ENCODE data around the gene KCNB1.
A peak's percentile ranks its signal among the peaks of the same experiment; 100 is the strongest.

KCNB1 gene

DNA sequence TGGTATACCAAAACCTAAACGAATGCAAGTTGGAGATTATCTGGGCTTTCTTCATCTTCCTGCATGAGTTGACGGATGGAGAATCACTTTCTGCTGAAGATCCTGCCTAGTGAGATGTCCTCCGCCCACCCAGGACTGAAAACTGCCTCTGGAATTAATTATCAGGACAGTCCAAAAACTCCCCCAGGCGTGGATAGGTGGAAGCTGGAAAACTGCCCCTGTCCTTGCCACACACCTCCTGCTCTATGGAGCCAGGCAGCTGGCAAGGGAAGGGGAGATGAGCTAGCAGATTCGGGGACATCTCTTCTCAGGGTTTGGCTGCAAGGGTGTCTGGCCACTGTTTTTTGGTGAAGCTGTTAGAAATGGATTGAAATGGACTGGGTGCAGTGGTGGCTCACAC, 115.4 kb downstream of the KCNB1 start:
- Histone ChIP-seq H3K27me3 (replicated peaks; ENCODE audit: control insufficient read depth, insufficient read depth, low read length) (peaks cover 36% of the 10 kb centered on the region), H3K4me1 (ENCODE audit: control insufficient read depth, insufficient read depth, low read length) (peaks cover 5% of the 10 kb centered on the region), H3K4me3 (ENCODE audit: low read length) (no peak overlapping the region), H3K9me3 (ENCODE audit: control insufficient read depth, low read length) (no peaks in the 10 kb centered on the region), H3K36me3 (ENCODE audit: control insufficient read depth, insufficient read depth, low read length, severe bottlenecking) (peaks cover under 1% of the 10 kb centered on the region), H3K9ac (ENCODE audit: low read length) (no peak overlapping the region)
- DNase-seq (ENCODE audit: low read depth): no peak

DNA sequence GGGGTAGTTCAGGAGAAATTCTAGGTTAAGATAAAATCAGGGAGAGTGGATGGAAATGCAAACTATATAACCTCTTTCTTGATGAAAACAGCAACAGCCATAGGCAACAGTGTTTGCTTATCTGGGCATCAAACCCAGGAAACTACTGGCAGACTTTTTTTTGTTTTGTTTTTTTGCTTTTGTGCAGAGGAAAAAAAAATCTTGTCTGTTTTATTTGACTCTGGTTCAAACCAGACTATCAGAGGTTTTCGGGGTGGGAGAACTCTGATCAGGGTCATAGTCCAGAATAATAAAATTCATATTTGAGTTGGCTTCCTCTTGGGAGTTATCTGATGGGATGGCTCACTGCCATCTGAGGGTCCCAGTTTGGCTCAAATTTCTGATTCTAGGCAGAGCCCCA, 115.8 kb downstream of the KCNB1 start:
- no peak for DNase-seq (ENCODE audit: low read depth)
- Histone ChIP-seq H3K9ac (ENCODE audit: low read length) (no peak overlapping the region), H3K4me3 (ENCODE audit: low read length) (no peak overlapping the region)

DNA sequence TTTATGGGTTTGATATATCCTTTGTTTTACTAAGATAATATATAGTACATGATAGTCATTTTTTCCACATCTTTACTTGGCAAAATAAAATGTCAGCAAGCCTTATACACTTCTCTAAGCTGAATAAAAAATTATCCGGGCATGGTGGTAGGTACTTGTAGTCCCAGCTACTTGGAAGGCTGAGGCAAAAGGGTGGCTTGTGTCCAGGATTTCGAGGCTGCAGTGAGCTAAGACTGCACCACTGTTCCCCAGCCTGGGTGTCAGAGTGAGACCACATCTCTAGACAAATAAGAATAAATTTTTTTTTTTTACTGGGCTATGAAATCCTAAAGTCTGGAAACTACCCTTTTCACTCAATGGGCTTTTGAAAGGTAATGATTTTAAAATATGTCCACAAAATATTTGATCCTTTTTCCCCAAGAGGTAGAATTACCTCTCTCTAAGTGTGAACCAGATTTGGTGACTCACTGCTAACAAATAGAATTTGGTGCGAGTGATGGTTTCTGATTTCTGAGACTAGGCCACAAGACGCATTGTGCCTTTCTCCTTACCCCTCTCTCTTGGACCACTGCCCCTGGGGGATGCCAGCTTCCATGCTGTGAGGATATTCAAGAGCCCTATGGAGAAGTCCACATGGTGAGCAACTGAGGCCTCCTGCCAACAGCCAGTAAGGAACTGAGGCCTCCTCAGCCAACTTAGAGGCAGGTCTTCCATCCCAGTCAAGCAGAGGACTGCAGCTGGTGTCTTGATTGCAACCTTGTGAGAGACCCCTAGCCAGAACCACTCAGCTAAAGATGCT, 120.4 kb downstream of the KCNB1 start:
- no peak overlapping the region for H3K9ac ChIP-seq (ENCODE audit: low read length)
- DNase-seq (ENCODE audit: low read depth): no peak

More for the DNA sequence above, 115.8 kb downstream of the KCNB1 start:
- Histone ChIP-seq H3K4me1 (ENCODE audit: control insufficient read depth, insufficient read depth, low read length) (peaks cover 5% of the 10 kb centered on the region), H3K36me3 (ENCODE audit: control insufficient read depth, insufficient read depth, low read length, severe bottlenecking) (no peaks in the 10 kb centered on the region), H3K27me3 (replicated peaks; ENCODE audit: control insufficient read depth, insufficient read depth, low read length) (peaks cover 35% of the 10 kb centered on the region), H3K9me3 (ENCODE audit: control insufficient read depth, low read length) (no peaks in the 10 kb centered on the region)

DNA sequence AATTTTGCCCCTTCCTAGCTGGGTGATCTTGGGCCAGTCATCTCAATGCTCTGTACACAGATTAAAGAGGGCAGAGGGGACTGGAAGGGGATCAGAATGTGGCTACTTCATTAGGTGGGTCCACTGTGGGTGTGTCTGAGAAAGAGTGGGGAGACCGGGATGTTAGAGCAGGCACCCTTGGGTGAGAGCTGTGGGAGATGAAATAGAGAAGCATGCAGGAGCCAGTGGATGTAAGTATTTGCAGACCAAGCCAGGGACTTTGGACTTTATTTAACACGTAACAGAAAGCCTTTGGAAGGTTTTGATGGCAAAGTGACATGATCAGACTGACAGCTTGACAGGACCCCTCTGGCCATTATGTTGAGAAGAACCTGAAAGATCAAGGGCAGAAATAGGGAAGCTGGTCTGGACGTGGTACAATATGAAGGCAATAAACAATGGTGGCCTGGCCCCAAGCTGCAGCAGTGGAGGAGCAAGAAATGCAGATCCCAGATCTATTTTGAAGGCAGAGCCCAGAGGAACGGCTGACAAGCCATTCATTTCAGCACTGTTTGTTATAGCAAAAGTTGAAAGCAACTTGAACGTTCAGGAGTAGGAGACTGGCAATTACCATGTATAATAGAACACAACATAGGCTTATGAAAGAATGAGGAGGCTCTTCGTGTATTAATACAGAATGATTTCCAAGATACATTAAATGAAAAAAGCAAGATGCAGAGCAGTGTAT, 122.1 kb downstream of the KCNB1 start:
- Histone ChIP-seq H3K4me3 (ENCODE audit: low read length) (no peak overlapping the region), H3K27me3 (replicated peaks; ENCODE audit: control insufficient read depth, insufficient read depth, low read length) (peaks cover 6% of the 10 kb centered on the region), H3K36me3 (ENCODE audit: control insufficient read depth, insufficient read depth, low read length, severe bottlenecking) (no peaks in the 10 kb centered on the region), H3K9ac (ENCODE audit: low read length) (no peak overlapping the region), H3K4me1 (ENCODE audit: control insufficient read depth, insufficient read depth, low read length) (no peaks in the 10 kb centered on the region), H3K9me3 (ENCODE audit: control insufficient read depth, low read length) (no peaks in the 10 kb centered on the region)
- no peak for DNase-seq (ENCODE audit: low read depth)

More for the DNA sequence above, 120.4 kb downstream of the KCNB1 start:
- H3K36me3 ChIP-seq (ENCODE audit: control insufficient read depth, insufficient read depth, low read length, severe bottlenecking): no peaks in the 10 kb centered on the region
- peaks cover 9% of the 10 kb centered on the region for H3K27me3 ChIP-seq (replicated peaks; ENCODE audit: control insufficient read depth, insufficient read depth, low read length)
- no peaks in the 10 kb centered on the region for H3K4me1 ChIP-seq (ENCODE audit: control insufficient read depth, insufficient read depth, low read length)
- H3K4me3 ChIP-seq (ENCODE audit: low read length): no peak overlapping the region
- no peaks in the 10 kb centered on the region for H3K9me3 ChIP-seq (ENCODE audit: control insufficient read depth, low read length)

DNA sequence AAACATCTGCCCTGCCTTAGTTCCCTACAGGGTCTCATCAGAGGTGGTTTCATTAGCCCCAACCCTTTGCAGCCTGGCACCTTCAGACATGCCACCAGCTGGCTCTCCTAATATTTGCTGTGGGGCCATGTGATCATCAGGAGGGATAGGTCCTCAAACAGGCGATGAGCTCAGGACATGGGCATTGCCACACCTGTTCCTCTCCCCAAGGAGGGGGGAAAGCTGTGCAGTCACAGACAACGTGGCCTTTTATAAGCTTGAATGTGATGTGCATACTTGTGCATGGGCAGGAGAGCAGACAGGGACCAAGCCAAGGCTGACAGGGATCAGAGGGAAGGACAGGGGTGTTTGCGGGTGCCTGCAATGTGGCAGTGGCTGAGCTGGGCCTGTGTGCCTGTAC, 125.8 kb downstream of the KCNB1 start:
- Histone ChIP-seq H3K9ac (ENCODE audit: low read length) (no peak overlapping the region), H3K27me3 (replicated peaks; ENCODE audit: control insufficient read depth, insufficient read depth, low read length) (peaks cover 4% of the 10 kb centered on the region), H3K9me3 (ENCODE audit: control insufficient read depth, low read length) (no peaks in the 10 kb centered on the region), H3K4me1 (ENCODE audit: control insufficient read depth, insufficient read depth, low read length) (no peaks in the 10 kb centered on the region), H3K4me3 (ENCODE audit: low read length) (no peak overlapping the region), H3K36me3 (ENCODE audit: control insufficient read depth, insufficient read depth, low read length, severe bottlenecking) (no peaks in the 10 kb centered on the region)
- no peak for DNase-seq (ENCODE audit: low read depth)

DNA sequence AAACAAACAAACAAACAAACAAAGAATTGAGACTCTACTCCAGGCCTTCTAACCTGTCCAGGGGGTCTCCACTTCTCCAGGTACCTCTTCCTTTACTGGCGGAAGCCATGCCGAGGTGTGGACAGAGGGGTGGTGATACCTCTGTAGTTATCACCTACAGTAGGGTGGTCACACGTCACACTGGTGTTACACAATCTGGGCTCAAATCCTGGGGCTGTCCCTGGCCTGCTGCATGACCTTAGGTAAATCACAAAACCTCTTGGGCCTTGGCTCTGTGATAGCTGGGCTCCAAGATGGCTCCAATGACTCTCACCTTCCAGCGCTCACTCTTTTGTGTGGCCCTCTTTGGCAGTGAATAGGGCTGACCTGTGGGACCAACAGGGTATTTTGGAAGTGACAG, 127.8 kb downstream of the KCNB1 start:
- no peak overlapping the region for H3K9ac ChIP-seq (ENCODE audit: low read length)
- H3K4me1 ChIP-seq (ENCODE audit: control insufficient read depth, insufficient read depth, low read length): peaks cover 4% of the 10 kb centered on the region
- no peaks in the 10 kb centered on the region for H3K36me3 ChIP-seq (ENCODE audit: control insufficient read depth, insufficient read depth, low read length, severe bottlenecking)
- H3K9me3 ChIP-seq (ENCODE audit: control insufficient read depth, low read length): no peaks in the 10 kb centered on the region
- no peak overlapping the region for H3K4me3 ChIP-seq (ENCODE audit: low read length)
- DNase-seq (ENCODE audit: low read depth): no peak
- H3K27me3 ChIP-seq (replicated peaks; ENCODE audit: control insufficient read depth, insufficient read depth, low read length): peaks cover 4% of the 10 kb centered on the region

DNA sequence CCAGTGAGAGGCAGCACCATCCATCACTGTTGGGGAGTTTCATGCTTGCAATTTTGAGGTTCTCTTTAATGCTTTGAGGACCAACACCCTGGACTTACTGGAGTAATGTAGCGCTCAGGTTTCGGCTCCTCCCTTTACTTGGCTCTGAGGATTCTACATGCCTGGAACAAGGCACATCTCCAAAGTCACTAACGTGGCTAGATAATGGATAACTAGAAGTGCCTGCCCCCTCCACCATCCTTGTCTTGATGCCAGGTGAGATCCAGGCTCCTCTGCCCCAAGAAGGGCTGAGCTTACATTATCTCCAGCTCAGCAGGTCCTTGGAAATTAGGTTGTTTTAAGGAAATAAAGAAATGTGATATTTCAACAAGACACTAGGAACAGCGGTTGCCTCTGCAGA, 129.1 kb downstream of the KCNB1 start:
- Histone ChIP-seq H3K4me3 (ENCODE audit: low read length) (no peak overlapping the region), H3K4me1 (ENCODE audit: control insufficient read depth, insufficient read depth, low read length) (peaks cover 7% of the 10 kb centered on the region), H3K9me3 (ENCODE audit: control insufficient read depth, low read length) (no peaks in the 10 kb centered on the region), H3K36me3 (ENCODE audit: control insufficient read depth, insufficient read depth, low read length, severe bottlenecking) (no peaks in the 10 kb centered on the region), H3K27me3 (replicated peaks; ENCODE audit: control insufficient read depth, insufficient read depth, low read length) (peaks cover 4% of the 10 kb centered on the region), H3K9ac (ENCODE audit: low read length) (no peak overlapping the region)
- no peak for DNase-seq (ENCODE audit: low read depth)

DNA sequence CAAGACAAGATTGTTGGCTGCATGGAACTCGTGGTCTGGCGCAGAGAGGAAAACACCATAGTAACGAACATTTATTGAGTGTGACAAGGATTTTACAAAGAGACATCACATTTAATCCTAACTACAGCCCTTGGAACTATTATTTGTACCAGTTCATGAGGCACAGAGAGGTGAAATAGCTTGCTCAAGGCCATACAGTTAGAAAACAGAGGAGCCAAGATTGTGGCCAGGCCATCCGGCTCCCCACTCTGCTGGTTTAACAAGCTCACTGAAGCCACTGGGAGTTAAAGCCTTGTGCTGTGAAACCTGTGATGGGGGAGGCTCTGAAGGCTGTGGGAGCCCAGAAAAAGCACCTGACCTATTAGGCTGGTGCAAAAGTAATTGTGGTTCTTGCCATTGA, 129.7 kb downstream of the KCNB1 start:
- no peak overlapping the region for H3K4me3 ChIP-seq (ENCODE audit: low read length)
- H3K9me3 ChIP-seq (ENCODE audit: control insufficient read depth, low read length): no peaks in the 10 kb centered on the region
- peaks cover 4% of the 10 kb centered on the region for H3K27me3 ChIP-seq (replicated peaks; ENCODE audit: control insufficient read depth, insufficient read depth, low read length)
- H3K9ac ChIP-seq (ENCODE audit: low read length): no peak overlapping the region
- DNase-seq (ENCODE audit: low read depth): no peak
- H3K4me1 ChIP-seq (ENCODE audit: control insufficient read depth, insufficient read depth, low read length): peaks cover 7% of the 10 kb centered on the region
- no peaks in the 10 kb centered on the region for H3K36me3 ChIP-seq (ENCODE audit: control insufficient read depth, insufficient read depth, low read length, severe bottlenecking)

DNA sequence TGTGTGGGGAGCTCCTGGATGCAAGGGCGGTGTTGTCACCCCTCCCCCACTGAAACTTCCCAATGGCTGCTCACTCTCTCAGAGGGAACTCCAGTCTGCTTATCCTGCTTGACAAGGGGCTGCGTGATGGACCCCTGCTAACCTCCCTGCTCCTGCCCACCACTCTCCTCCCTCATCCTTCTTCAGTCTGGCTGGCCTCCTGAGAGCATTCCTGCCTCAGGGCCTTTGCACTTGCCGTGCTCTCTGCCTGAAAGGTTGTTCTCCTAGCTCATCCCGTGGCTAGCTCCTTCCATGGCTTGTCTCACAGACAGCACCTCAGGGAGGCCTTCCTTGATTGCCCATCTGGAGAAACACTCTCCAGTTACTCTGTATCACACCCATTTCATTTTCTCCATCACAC, 130.7 kb downstream of the KCNB1 start:
- Histone ChIP-seq H3K4me3 (ENCODE audit: low read length) (no peak overlapping the region), H3K9ac (ENCODE audit: low read length) (no peak overlapping the region), H3K27me3 (replicated peaks; ENCODE audit: control insufficient read depth, insufficient read depth, low read length) (peaks cover 2% of the 10 kb centered on the region), H3K36me3 (ENCODE audit: control insufficient read depth, insufficient read depth, low read length, severe bottlenecking) (no peaks in the 10 kb centered on the region), H3K4me1 (ENCODE audit: control insufficient read depth, insufficient read depth, low read length) (peaks cover 7% of the 10 kb centered on the region), H3K9me3 (ENCODE audit: control insufficient read depth, low read length) (no peaks in the 10 kb centered on the region)
- DNase-seq (ENCODE audit: low read depth): no peak

DNA sequence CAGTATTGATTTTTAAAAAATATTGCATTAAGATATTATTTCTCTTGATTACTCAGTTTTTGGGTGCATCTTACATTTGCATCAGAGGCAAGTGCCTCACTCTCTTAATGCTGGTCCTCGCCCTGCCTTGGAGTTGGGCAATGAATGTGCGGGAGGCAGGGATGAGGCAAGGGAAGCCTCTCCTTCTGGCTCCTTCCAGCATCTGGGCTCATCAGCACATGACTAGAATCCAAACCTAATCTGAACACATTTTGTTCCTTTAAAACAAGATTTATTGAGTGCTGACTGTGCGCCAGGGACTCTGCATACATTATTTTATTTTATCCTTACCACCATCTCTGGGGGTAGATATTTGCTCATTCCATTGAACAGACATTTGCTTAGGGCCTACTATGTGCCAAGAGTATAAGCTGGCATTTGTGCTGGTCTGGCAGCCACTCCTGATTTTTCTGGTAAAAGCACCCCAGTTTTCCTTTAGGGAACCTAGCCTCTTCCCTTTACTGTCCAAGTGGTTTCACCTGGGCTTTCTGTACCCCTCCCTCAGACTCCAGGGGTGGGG, 132.7 kb downstream of the KCNB1 start:
- DNase-seq (ENCODE audit: low read depth): peak; percentile 8
- Histone ChIP-seq H3K9ac (ENCODE audit: low read length) (no peak overlapping the region), H3K9me3 (ENCODE audit: control insufficient read depth, low read length) (no peaks in the 10 kb centered on the region), H3K36me3 (ENCODE audit: control insufficient read depth, insufficient read depth, low read length, severe bottlenecking) (no peaks in the 10 kb centered on the region), H3K4me3 (ENCODE audit: low read length) (no peak overlapping the region), H3K27me3 (replicated peaks; ENCODE audit: control insufficient read depth, insufficient read depth, low read length) (no peaks in the 10 kb centered on the region), H3K4me1 (ENCODE audit: control insufficient read depth, insufficient read depth, low read length) (peaks cover 18% of the 10 kb centered on the region)

DNA sequence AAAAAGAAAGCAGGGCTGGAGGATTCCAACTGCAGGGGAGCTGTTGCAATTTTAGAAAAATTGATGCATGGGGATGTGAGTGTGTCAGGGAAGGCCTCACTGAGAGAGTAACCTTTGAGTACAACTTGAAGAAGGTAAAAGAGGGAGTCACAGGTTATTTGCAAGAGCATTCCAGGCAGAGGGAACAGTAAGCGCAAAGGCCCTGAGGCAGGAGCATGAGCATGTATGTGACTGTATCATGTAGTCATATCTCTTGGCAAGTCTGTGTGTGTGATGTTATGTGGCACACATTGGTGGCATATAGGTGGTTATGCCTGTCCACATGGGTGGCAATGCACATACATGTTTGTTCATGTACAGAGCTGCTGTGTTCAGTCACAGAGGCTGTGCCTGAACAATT, 133.4 kb downstream of the KCNB1 start:
- Histone ChIP-seq H3K4me3 (ENCODE audit: low read length) (no peak overlapping the region), H3K27me3 (replicated peaks; ENCODE audit: control insufficient read depth, insufficient read depth, low read length) (no peaks in the 10 kb centered on the region), H3K9ac (ENCODE audit: low read length) (no peak overlapping the region), H3K4me1 (ENCODE audit: control insufficient read depth, insufficient read depth, low read length) (peaks cover 21% of the 10 kb centered on the region), H3K9me3 (ENCODE audit: control insufficient read depth, low read length) (no peaks in the 10 kb centered on the region), H3K36me3 (ENCODE audit: control insufficient read depth, insufficient read depth, low read length, severe bottlenecking) (no peaks in the 10 kb centered on the region)
- no peak for DNase-seq (ENCODE audit: low read depth)
